GM18951 (cell line): ENCODE results near the gene ADAM15.
A peak's percentile ranks its signal among the peaks of the same experiment; 100 is the strongest.

ENCODE experiments used
- POLR2A ChIP-seq: IDR thresholded peaks from 4 replicates; pipeline ENCODE4 v1.6.1; 2011; ENCODE audit warnings: mild to moderate bottlenecking; ENCODE audit not compliant: insufficient read length, insufficient read depth; ENCODE audit errors: extremely low read depth
- in situ Hi-C: fragments of 300-500 bp; cut with MboI; formaldehyde crosslinking; loops from one replicate; pipeline ENCODE4 v1.12.0; 2022; ENCODE audit warnings: low sequenced_read_pairs, mixed read lengths, inconsistent platforms; ENCODE audit not compliant: unreplicated experiment

Gene ADAM15

DNA sequence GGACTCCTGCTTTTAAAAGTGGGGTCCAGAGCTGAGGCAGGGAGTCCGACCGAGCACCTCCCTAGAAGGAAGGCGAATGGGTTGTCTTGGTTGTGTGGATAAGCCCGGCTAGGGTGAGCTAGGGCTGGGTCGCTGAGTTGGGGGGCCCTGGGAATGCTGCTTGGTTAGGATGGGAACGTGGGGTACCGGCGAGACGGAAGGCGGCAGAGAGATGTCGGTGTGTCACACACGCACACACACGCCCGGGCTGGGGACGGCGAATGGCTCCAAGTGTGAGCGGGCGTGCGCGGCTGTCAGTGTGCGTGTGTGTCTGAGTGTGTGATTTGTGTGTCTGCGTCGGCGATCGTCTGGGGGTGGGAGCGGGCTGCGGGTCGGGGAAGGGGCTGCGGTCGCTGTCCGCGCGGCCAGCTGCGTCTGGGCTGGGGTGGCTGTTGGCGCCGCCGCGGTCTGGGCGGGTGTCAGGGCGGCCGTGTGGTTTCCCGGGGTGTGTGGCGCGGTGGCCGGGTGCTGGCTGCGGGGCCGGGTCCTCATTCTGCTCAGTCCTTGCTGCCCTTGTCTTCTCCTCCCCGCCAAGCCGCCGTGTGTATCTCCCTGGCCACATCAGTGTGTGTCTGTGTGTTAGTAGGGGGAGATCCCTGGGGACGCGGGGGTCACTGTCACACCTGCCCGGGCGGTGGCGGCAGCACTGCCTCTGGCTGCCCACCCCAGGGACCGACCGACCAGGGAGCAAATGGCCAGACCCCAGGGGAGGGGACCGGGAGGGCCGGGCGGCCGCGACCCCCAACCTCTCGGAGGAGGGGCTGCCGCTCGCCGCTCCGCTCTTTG lies 28.6 kb downstream of the ADAM15 start:
- no peak for TF ChIP-seq POLR2A
- in situ Hi-C loops = loop anchor here (10.0 kb wide), 1 partner anchor 515 kb away; the partner anchor contains the start of gene CHRNB2

- in situ Hi-C loops = no loop called here
- no peak for TF ChIP-seq POLR2A
Measured at GRCh38 chr1:155080312-155081228, 29.5 kb downstream of the ADAM15 start.

DNA sequence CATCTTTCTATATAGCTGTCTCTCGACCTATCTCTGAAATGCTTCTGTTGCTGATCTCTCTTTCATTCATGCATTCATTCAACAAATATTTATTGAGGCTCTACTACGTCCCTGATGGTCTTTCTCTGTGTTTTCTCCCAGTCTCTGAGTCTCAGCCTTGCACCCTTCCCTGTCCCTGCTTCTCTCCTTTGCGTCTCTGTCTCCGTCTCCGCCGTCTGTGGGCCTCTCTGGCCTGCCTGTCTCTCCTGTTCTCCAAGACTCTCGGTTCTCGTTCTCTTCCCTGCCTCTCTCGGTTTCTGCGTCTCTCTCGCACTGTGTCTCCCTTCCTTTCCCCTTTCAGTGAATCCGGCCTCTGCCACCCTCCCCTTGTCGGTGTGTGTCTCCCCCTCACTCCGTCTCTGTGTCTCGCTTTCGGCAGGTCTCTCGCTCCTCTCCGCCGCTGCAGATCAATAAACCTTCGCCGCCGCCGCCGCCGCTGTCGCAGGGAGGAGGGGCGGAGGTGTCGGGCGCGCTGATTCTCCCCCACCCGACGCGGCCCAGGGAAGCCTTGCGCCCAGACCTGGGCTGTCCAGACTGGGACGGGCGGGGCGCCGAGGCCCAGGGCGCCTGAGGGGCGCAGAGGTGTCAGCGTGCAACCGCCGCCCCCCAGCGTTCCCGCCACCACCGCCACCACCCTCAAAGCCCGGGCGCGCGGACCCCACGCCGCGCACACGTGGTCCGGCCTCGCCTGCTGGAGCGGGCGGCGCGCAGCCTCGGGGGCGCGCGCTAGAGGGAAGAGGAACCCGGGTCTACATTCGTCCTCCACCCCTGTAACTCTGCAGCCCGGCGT lies 30.6 kb downstream of the ADAM15 start:
- TF ChIP-seq POLR2A = no peak
- in situ Hi-C loops = no loop called here

GRCh38 chr1:155082301-155083051 lies 31.4 kb downstream of the ADAM15 start:
- in situ Hi-C loops = no loop called here
- no peak for TF ChIP-seq POLR2A

GRCh38 chr1:155083052-155083541 lies 32.0 kb downstream of the ADAM15 start:
- no peak for TF ChIP-seq POLR2A
- in situ Hi-C loops = no loop called here

DNA sequence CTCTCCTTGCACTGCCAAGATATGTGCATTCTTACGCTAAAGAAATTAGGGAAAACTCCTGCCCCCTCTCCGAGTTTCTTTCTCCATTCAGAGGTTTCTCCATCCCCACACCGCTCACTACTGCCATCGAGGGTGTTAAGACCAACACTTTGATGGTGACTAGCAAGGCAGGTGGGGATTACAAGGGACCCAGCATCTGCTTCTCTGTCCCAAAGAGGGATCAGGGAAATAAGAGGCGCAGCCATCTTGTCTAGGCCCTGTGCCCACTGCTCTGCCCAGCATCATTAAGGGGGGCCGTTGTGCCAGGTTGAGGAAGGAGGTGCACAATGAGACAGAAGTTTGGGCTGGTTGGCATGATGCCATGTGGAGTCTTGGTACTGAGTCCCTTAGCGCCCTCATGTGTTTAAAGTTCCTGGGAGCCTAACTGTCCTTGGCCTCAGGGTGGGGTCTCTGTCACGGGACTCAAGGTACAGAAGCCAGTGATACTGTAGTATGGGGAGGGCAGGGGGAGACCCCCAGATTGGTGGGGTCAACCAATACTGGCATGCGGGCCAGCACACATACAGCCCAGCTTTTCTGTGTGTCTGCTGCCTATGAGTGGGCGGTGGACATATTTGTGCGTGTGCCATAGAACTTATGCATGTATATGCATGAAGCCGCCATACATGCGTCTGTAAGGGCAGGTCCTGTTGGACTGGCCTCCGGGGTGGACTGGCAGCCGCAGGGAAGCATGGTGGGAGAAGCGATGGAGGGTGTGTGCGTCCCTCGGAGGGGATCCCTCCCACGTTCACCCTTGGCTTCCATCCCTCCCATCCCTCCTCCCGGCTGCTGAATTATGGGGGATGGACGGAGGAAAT lies 33.0 kb downstream of the ADAM15 start:
- no peak for TF ChIP-seq POLR2A
- in situ Hi-C loops = no loop called here

- peak; percentile 58 for TF ChIP-seq POLR2A
- in situ Hi-C loops = loop anchor here (5.0 kb wide), 1 partner anchor 87 kb away; the partner anchor contains the start of genes KRTCAP2 and TRIM46
Measured at GRCh38 chr1:155084722-155085503, 33.8 kb downstream of the ADAM15 start.

DNA sequence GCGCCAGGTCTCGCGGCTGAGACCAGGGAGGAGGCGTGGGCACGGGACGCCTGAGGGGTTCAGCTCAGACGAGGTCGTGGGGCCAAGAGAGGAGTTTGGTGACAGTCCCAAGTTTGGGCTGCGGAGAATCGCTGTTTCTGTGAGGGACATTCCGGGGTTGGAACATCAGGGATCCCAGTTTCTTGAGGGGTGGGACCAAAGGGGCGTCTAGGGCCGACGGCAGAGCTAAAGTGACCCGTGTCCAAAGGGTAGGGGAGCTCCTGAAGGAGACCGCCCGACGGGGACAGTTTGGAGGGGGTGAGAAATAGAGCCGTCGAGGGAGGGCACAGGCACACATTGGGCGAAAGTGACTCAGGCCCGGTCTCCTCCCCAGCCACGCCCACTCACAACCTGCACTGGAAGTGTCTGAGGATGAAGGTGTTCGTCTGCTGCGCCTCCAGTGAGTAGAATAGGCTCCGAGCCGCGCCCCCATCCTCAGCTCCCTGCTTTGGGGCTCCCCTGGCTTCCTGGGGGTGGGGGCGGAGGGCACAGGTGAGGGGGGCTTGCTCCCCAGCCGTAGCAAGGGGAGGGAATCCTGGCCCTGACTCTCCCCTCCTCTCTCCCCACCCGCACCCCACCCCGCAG lies 34.5 kb downstream of the ADAM15 start:
- TF ChIP-seq POLR2A = no peak
- in situ Hi-C loops = loop anchor here (5.0 kb wide), 1 partner anchor 87 kb away; the partner anchor contains the start of genes KRTCAP2 and TRIM46

GRCh38 chr1:155086128-155086741 lies 35.1 kb downstream of the ADAM15 start:
- no peak for TF ChIP-seq POLR2A
- in situ Hi-C loops = loop anchor here (5.0 kb wide), 1 partner anchor 86 kb away; the partner anchor contains the start of genes KRTCAP2 and TRIM46

- in situ Hi-C loops = loop anchor here (5.0 kb wide), 1 partner anchor 85 kb away; the partner anchor contains the start of genes KRTCAP2 and TRIM46
- TF ChIP-seq POLR2A = no peak
Measured at GRCh38 chr1:155086856-155087535, 35.9 kb downstream of the ADAM15 start.
